MCF 10A (cell line): ENCODE data around the gene STARD8. TPM values are rescaled to one million over a fixed set of nuclear protein-coding genes. Genes with fewer than 3 reads are reported as not detected.

Source experiments
- BruUV-seq: library from RNA; stranded (reverse); fragments of 400-500 nt; replicated peaks from 2 replicates; lab custom pipeline; 2021; lab: Mats Ljungman, UMichigan
- CTCF ChIA-PET: fragments of 300-600 bp; sonication (Branson Sonifier 250); formaldehyde crosslinking; extraction: SDS; loops from one replicate; lab custom pipeline; 2021; ENCODE audit warnings: antibody characterized with exemption, inconsistent platforms; lab: Yijun Ruan, JAX
- POLR2A ChIA-PET: fragments of 300-600, 350-650 bp; sonication (Branson Sonifier 250); formaldehyde crosslinking; extraction: SDS; loops from one replicate; lab custom pipeline; 2020; ENCODE audit warnings: antibody characterized with exemption, inconsistent platforms; lab: Yijun Ruan, JAX
- DNase-seq: peaks from one replicate; pipeline ENCODE4 v3.0.0-alpha.2; 2018; ENCODE audit not compliant: unreplicated experiment
- H3K27ac Mint-ChIP-seq: one replicate; pipeline ENCODE4 v1.8.0; 2022; ENCODE audit warnings: mild to moderate bottlenecking, low read depth, mixed read lengths; ENCODE audit not compliant: unreplicated experiment
- H3K27me3 Mint-ChIP-seq: one replicate; pipeline ENCODE4 v1.8.0; 2022; ENCODE audit warnings: mixed read lengths; ENCODE audit not compliant: insufficient read depth, unreplicated experiment
- H3K36me3 Mint-ChIP-seq: one replicate; pipeline ENCODE4 v1.8.0; 2022; ENCODE audit warnings: mild to moderate bottlenecking, moderate library complexity, mixed read lengths; ENCODE audit not compliant: insufficient read depth, unreplicated experiment
- H3K4me1 Mint-ChIP-seq: one replicate; pipeline ENCODE4 v1.8.0; 2022; ENCODE audit warnings: mixed read lengths; ENCODE audit not compliant: insufficient read depth, unreplicated experiment
- H3K4me3 Mint-ChIP-seq: one replicate; pipeline ENCODE4 v1.8.0; 2022; ENCODE audit warnings: mild to moderate bottlenecking, moderate library complexity, mixed read lengths; ENCODE audit not compliant: unreplicated experiment
- H3K9me3 Mint-ChIP-seq: one replicate; pipeline ENCODE4 v1.8.0; 2022; ENCODE audit warnings: mixed read lengths; ENCODE audit not compliant: unreplicated experiment
- CTCF ChIP-seq: fragments of 200-600 bp; IDR thresholded peaks from one replicate; pipeline ENCODE4 v1.8.0; 2022; ENCODE audit warnings: antibody characterized with exemption, mild to moderate bottlenecking; ENCODE audit not compliant: unreplicated experiment
- intact Hi-C: fragments of 100-400 bp; cut with micrococcal nuclease; formaldehyde crosslinking; loops from 2 replicates; pipeline ENCODE4 v1.14.1; 2022
- total RNA-seq: library from RNA; stranded (reverse); gene quantifications from 2 replicates; pipeline ENCODE4 v1.2.3, GENCODE V29; 2022

STARD8 gene
- total RNA-seq, 1 experiment from 2014 or later: 1.0 TPM

GRCh38 chrX:68719181-68719903 is 71.9 kb downstream of the STARD8 start:
- CTCF ChIA-PET: interaction anchor here (0.6 to 1.0 kb wide), 3 partner anchors 7 to 43 kb away, joined by 3 to 4 read pairs (median 3); no protein-coding TSS in a partner anchor
- Mint-ChIP-seq H3K36me3 (peaks cover 5% of the 10 kb centered on the region), H3K9me3 (no peaks in the 10 kb centered on the region), H3K4me3 (no peak overlapping the region), H3K4me1 (no peaks in the 10 kb centered on the region), H3K27ac (no peak overlapping the region), H3K27me3 (peaks cover 61% of the 10 kb centered on the region)
- TF ChIP-seq CTCF: no peak
- BruUV-seq: no TSS peak
- POLR2A ChIA-PET: no interaction called here
- intact Hi-C loops: no loop called here
- no peak for DNase-seq

GRCh38 chrX:68719904-68720614 is 72.6 kb downstream of the STARD8 start:
- no TSS peak for BruUV-seq
- Mint-ChIP-seq H3K4me1 (no peaks in the 10 kb centered on the region), H3K36me3 (peaks cover 5% of the 10 kb centered on the region), H3K4me3 (no peak overlapping the region), H3K9me3 (no peaks in the 10 kb centered on the region), H3K27ac (no peak overlapping the region), H3K27me3 (peaks cover 61% of the 10 kb centered on the region)
- TF ChIP-seq CTCF: no peak
- ChIA-PET CTCF (interaction anchor here (1.0 to 1.3 kb wide), 3 partner anchors 9 to 44 kb away, joined by 3 read pairs; no protein-coding TSS in a partner anchor), POLR2A (interaction anchor here (0.6 kb wide), 1 partner anchor 110 kb away, joined by 3 read pairs; no protein-coding TSS in a partner anchor)
- DNase-seq: peak; percentile 21
- intact Hi-C loops: no loop called here

- ChIA-PET POLR2A (no interaction called here), CTCF (interaction anchor here (0.7 to 1.3 kb wide), 4 partner anchors 8 to 207 kb away, joined by 3 to 4 read pairs (median 3); no protein-coding TSS in a partner anchor)
- intact Hi-C loops: no loop called here
- peaks cover 57% of the 10 kb centered on the region for H3K27me3 Mint-ChIP-seq
- no peaks in the 10 kb centered on the region for H3K4me1 Mint-ChIP-seq
- no peaks in the 10 kb centered on the region for H3K9me3 Mint-ChIP-seq
- no peak overlapping the region for H3K27ac Mint-ChIP-seq
- TF ChIP-seq CTCF: no peak
- no peak overlapping the region for H3K4me3 Mint-ChIP-seq
- no peak for DNase-seq
- H3K36me3 Mint-ChIP-seq: peaks cover 5% of the 10 kb centered on the region
- BruUV-seq: no TSS peak
Observed at GRCh38 chrX:68720851-68721250, 73.4 kb downstream of the STARD8 start.

DNA sequence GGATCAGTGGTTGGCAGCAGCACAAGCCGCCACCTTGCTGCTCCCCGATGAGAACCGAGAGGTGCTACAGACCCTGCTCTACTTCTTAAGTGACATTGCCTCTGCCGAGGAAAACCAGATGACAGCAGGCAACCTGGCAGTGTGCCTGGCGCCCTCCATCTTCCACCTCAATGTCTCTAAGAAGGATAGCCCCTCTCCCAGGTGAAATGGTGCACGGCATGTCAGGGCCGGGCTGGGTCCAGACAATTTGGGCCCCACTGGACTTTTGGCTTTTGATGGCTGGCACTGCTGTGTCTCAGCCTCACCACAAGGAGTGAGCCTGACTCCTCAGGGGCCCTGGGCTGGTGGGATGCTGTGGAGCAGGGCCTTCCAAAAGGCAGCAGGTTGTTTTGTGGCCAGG is 74.1 kb downstream of the STARD8 start:
- Mint-ChIP-seq H3K27ac (no peak overlapping the region), H3K4me1 (no peaks in the 10 kb centered on the region), H3K27me3 (peaks cover 55% of the 10 kb centered on the region), H3K4me3 (no peak overlapping the region), H3K36me3 (peaks cover 5% of the 10 kb centered on the region), H3K9me3 (no peaks in the 10 kb centered on the region)
- TF ChIP-seq CTCF: no peak
- no TSS peak for BruUV-seq
- CTCF ChIA-PET: interaction anchor here (0.7 to 1.3 kb wide), 3 partner anchors 11 to 208 kb away, joined by 3 to 4 read pairs (median 3); no protein-coding TSS in a partner anchor
- no peak for DNase-seq
- intact Hi-C loops: no loop called here
- POLR2A ChIA-PET: no interaction called here
